ENCODE measurements around the gene MLLT3.

DNA sequence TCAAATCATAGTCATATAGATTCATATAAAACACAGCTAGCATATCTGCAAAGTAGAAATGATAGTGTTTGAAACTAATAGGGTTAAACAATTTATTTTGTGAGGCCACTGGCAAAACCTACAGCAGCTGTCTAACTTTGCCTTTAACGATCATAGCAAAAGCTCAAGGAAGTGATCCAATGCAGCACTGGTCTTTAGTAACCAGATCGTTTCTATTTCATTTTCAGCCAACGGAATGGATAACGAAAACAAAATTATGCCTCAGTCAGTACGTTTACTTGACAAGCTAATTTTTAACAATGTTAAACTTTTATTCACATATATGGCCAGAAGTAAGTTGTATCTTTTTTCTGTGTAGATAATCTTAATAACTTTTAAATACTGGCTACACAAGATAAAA lies 17.7 kb downstream of the MLLT3 start:
- TF ChIP-seq, protein P1, sequence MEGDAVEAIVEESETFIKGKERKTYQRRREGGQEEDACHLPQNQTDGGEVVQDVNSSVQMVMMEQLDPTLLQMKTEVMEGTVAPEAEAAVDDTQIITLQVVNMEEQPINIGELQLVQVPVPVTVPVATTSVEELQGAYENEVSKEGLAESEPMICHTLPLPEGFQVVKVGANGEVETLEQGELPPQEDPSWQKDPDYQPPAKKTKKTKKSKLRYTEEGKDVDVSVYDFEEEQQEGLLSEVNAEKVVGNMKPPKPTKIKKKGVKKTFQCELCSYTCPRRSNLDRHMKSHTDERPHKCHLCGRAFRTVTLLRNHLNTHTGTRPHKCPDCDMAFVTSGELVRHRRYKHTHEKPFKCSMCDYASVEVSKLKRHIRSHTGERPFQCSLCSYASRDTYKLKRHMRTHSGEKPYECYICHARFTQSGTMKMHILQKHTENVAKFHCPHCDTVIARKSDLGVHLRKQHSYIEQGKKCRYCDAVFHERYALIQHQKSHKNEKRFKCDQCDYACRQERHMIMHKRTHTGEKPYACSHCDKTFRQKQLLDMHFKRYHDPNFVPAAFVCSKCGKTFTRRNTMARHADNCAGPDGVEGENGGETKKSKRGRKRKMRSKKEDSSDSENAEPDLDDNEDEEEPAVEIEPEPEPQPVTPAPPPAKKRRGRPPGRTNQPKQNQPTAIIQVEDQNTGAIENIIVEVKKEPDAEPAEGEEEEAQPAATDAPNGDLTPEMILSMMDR (conservative IDR thresholded peaks at IDR 0.05; ENCODE audit: low read length): no peak
- TF ChIP-seq EZH2phosphoT487 (IDR thresholded peaks at IDR 0.05; ENCODE audit: borderline replicate concordance): no peak

All from Loucy (cell line).